H9 (cell line): ENCODE results near the gene GPC6. TPM values are rescaled to one million over a fixed set of nuclear protein-coding genes. Genes with fewer than 3 reads are reported as not detected.

ENCODE experiments used
- DNase-seq: peaks from one replicate; pipeline ENCODE4 v3.0.0-alpha.2; 2017
- H2AFZ ChIP-seq: one replicate; pipeline ENCODE4 v1.6.1; 2013; ENCODE audit warnings: mild to moderate bottlenecking, low read length, control low read depth, moderate library complexity
- H2AK5ac ChIP-seq: 2 replicates; pipeline ENCODE4 v1.6.1; 2013; ENCODE audit warnings: low read length, control low read depth, mixed read lengths; ENCODE audit not compliant: insufficient read length
- H2BK120ac ChIP-seq: one replicate; pipeline ENCODE4 v1.6.1; 2013; ENCODE audit warnings: low read depth, mild to moderate bottlenecking, low read length, control low read depth, inconsistent platforms; ENCODE audit not compliant: poor library complexity, severe bottlenecking
- H2BK12ac ChIP-seq: 2 replicates; pipeline ENCODE4 v1.6.1; 2013; ENCODE audit warnings: low read length, control low read depth, mixed read lengths, low read depth; ENCODE audit not compliant: insufficient read length
- H2BK15ac ChIP-seq: 2 replicates; pipeline ENCODE4 v1.6.1; 2013; ENCODE audit warnings: low read depth, low read length, control low read depth
- H2BK20ac ChIP-seq: one replicate; pipeline ENCODE4 v1.6.1; 2013; ENCODE audit warnings: low read depth, mild to moderate bottlenecking, low read length, control low read depth, inconsistent platforms; ENCODE audit not compliant: poor library complexity, severe bottlenecking
- H2BK5ac ChIP-seq: 2 replicates; pipeline ENCODE4 v1.6.1; 2013; ENCODE audit warnings: low read length, control low read depth, mixed read lengths; ENCODE audit not compliant: insufficient read length
- H3K14ac ChIP-seq: 2 replicates; pipeline ENCODE4 v1.6.1; 2013; ENCODE audit warnings: low read length, control low read depth; ENCODE audit not compliant: insufficient read depth
- H3K18ac ChIP-seq: 2 replicates; pipeline ENCODE4 v1.6.1; 2013; ENCODE audit warnings: low read depth, mild to moderate bottlenecking, mixed read lengths, low read length, control low read depth; ENCODE audit not compliant: insufficient read length
- H3K23ac ChIP-seq: 2 replicates; pipeline ENCODE4 v1.6.1; 2013; ENCODE audit warnings: low read length, control low read depth, mixed read lengths, low read depth; ENCODE audit not compliant: insufficient read length
- H3K23me2 ChIP-seq: 2 replicates; pipeline ENCODE4 v1.6.1; 2013; ENCODE audit warnings: low read depth, mild to moderate bottlenecking, mixed read lengths, low read length, control low read depth; ENCODE audit not compliant: insufficient read length, poor library complexity, severe bottlenecking
- H3K27ac ChIP-seq: 2 replicates; pipeline ENCODE4 v1.5.1; 2013; ENCODE audit warnings: low read length, control low read depth, mixed read lengths, low read depth; ENCODE audit not compliant: insufficient read length
- H3K27me3 ChIP-seq: 2 replicates; pipeline ENCODE4 v1.6.1; 2013; ENCODE audit warnings: low read length, control low read depth, inconsistent platforms; ENCODE audit not compliant: insufficient read depth
- H3K4ac ChIP-seq: 2 replicates; pipeline ENCODE4 v1.6.1; 2013; ENCODE audit warnings: low read depth, mild to moderate bottlenecking, control low read depth, inconsistent platforms, low read length, moderate library complexity
- H3K4me1 ChIP-seq: 2 replicates; pipeline ENCODE4 v1.6.1; 2013; ENCODE audit warnings: low read length, control low read depth, inconsistent platforms; ENCODE audit not compliant: insufficient read depth
- H3K4me2 ChIP-seq: 2 replicates; pipeline ENCODE4 v1.6.1; 2013; ENCODE audit warnings: low read length, control low read depth, mixed read lengths; ENCODE audit not compliant: insufficient read length, insufficient read depth
- H3K56ac ChIP-seq: 2 replicates; pipeline ENCODE4 v1.6.1; 2013; ENCODE audit warnings: low read depth, mild to moderate bottlenecking, mixed read lengths, low read length, control low read depth; ENCODE audit not compliant: insufficient read length
- H3K79me1 ChIP-seq: 2 replicates; pipeline ENCODE4 v1.6.1; 2013; ENCODE audit warnings: low read depth, mild to moderate bottlenecking, moderate library complexity, low read length, control low read depth, inconsistent platforms; ENCODE audit not compliant: insufficient read depth, poor library complexity, severe bottlenecking
- H3K79me2 ChIP-seq: 2 replicates; pipeline ENCODE4 v1.6.1; 2013; ENCODE audit warnings: low read length, control low read depth, inconsistent platforms; ENCODE audit not compliant: insufficient read depth
- H3K9ac ChIP-seq: 2 replicates; pipeline ENCODE4 v1.6.1; 2013; ENCODE audit warnings: low read length, control low read depth, mixed read lengths; ENCODE audit not compliant: insufficient read length; ENCODE audit errors: extremely low read depth
- H3K9me3 ChIP-seq: one replicate; pipeline ENCODE4 v1.6.1; 2013; ENCODE audit warnings: low read depth, low read length, inconsistent platforms; ENCODE audit not compliant: control insufficient read depth
- H3T11ph ChIP-seq: one replicate; pipeline ENCODE4 v1.6.1; 2013; ENCODE audit warnings: mild to moderate bottlenecking, low read length, control low read depth, inconsistent platforms
- H4K20me1 ChIP-seq: one replicate; pipeline ENCODE4 v1.6.1; 2013; ENCODE audit not compliant: control insufficient read depth, insufficient read length, insufficient read depth
- H4K5ac ChIP-seq: 2 replicates; pipeline ENCODE4 v1.6.1; 2013; ENCODE audit warnings: low read depth, mild to moderate bottlenecking, mixed read lengths, low read length, control low read depth; ENCODE audit not compliant: insufficient read length
- H4K8ac ChIP-seq: replicated peaks from 2 replicates; pipeline ENCODE4 v1.6.1; 2013; ENCODE audit warnings: low read length, control low read depth, mixed read lengths, low read depth; ENCODE audit not compliant: insufficient read length
- H4K91ac ChIP-seq: 2 replicates; pipeline ENCODE4 v1.6.1; 2013; ENCODE audit warnings: low read depth, mild to moderate bottlenecking, moderate library complexity, mixed read lengths, low read length, control low read depth; ENCODE audit not compliant: insufficient read length
- H3K27ac Mint-ChIP-seq, 3 experiments: 2 replicates in 2 of 3; 3 replicates in 1 of 3; pipeline ENCODE4 v1.8.0; 2020 to 2021; ENCODE audit warnings: mixed read lengths in 3 of 3, mild to moderate bottlenecking in 1 of 3, moderate library complexity in 1 of 3
- H3K27me3 Mint-ChIP-seq: 2 replicates; pipeline ENCODE4 v1.8.0; 2021; ENCODE audit warnings: low read depth, mild to moderate bottlenecking, moderate library complexity, mixed read lengths
- H3K36me3 Mint-ChIP-seq, 3 experiments: 2 replicates in 2 of 3; 3 replicates in 1 of 3; pipeline ENCODE4 v1.8.0; 2020 to 2021; ENCODE audit warnings: low read depth in 3 of 3, mixed read lengths in 3 of 3; ENCODE audit not compliant: insufficient read depth in 1 of 3
- H3K4me1 Mint-ChIP-seq, 2 experiments: 2 replicates each; pipeline ENCODE4 v1.8.0; 2020; ENCODE audit warnings: mixed read lengths in 2 of 2
- H3K4me3 Mint-ChIP-seq, 2 experiments: 2 replicates in 1 of 2; 3 replicates in 1 of 2; pipeline ENCODE4 v1.8.0; 2020 to 2021; ENCODE audit warnings: mild to moderate bottlenecking in 2 of 2, mixed read lengths in 2 of 2, moderate library complexity in 1 of 2
- H3K9me3 Mint-ChIP-seq, 2 experiments: 2 replicates in 1 of 2; 3 replicates in 1 of 2; pipeline ENCODE4 v1.8.0; 2020; ENCODE audit warnings: mild to moderate bottlenecking in 2 of 2, mixed read lengths in 2 of 2, moderate library complexity in 1 of 2
- CTCF ChIP-seq: fragments of 200-600 bp; sonication (generic); conservative IDR thresholded peaks from 3 replicates; pipeline ENCODE4 v1.8.0; 2021; ENCODE audit warnings: antibody characterized with exemption, mild to moderate bottlenecking
- WGBS: extraction: QIAGEN DNeasy Blood & Tissue Kit; methylation state at CpG from one replicate; pipeline ENCODE4 v1.1.7; 2013; ENCODE audit warnings: missing lambda C conversion rate, low lambda C conversion rate, mixed read lengths; ENCODE audit not compliant: insufficient read length; ENCODE audit errors: extremely low coverage; 5-methylcytosine and 5-hydroxymethylcytosine counted together
- total RNA-seq: library from RNA; stranded (reverse); gene quantifications from 2 replicates; pipeline ENCODE4 v1.2.1, GENCODE V29; 2021

Gene GPC6
- total RNA-seq, 1 experiment from 2014 or later = 15.6 TPM

- H4K20me1 ChIP-seq = no peaks in the 10 kb centered on the region
- no peak overlapping the region for H4K8ac ChIP-seq
- no peaks in the 10 kb centered on the region for H3K23me2 ChIP-seq
- H3K4me2 ChIP-seq = no peak overlapping the region
- H3K18ac ChIP-seq = no peak overlapping the region
- Mint-ChIP-seq H3K27me3 (no peaks in the 10 kb centered on the region), H3K4me1 (peaks cover 12% of the 10 kb centered on the region in 2 experiments), H3K4me3 (no peak overlapping the region), H3K27ac (no peak overlapping the region), H3K36me3 (no peaks in the 10 kb centered on the region), H3K9me3 (no peaks in the 10 kb centered on the region)
- TF ChIP-seq CTCF = no peak
- H3K14ac ChIP-seq = no peak overlapping the region
- H3K9ac ChIP-seq = no peak overlapping the region
- H2AK5ac ChIP-seq = no peak overlapping the region
- H2BK120ac ChIP-seq = no peak overlapping the region
- no peak overlapping the region for H3K56ac ChIP-seq
- no peak overlapping the region for H3K27ac ChIP-seq
- H2BK20ac ChIP-seq = no peak overlapping the region
- H3K79me1 ChIP-seq = no peaks in the 10 kb centered on the region
- H2AFZ ChIP-seq = no peak overlapping the region
- H3K9me3 ChIP-seq = no peaks in the 10 kb centered on the region
- no peak overlapping the region for H2BK5ac ChIP-seq
- H4K91ac ChIP-seq = no peak overlapping the region
- no peak overlapping the region for H4K5ac ChIP-seq
- H3K4me1 ChIP-seq = peaks cover 2% of the 10 kb centered on the region; the same call in 1 of the 2 replicates
- H3T11ph ChIP-seq = no peak overlapping the region
- H2BK15ac ChIP-seq = no peak overlapping the region
- no peak overlapping the region for H3K4ac ChIP-seq
- 0 out of 2 replicates have a peak, but pooled peaks cover 2% of the 10 kb centered on the region for H3K79me2 ChIP-seq
- H3K27me3 ChIP-seq = no peaks in the 10 kb centered on the region
- H3K23ac ChIP-seq = no peak overlapping the region
- WGBS = no CpG with 5 or more reads among the region's 3 CpGs
- DNase-seq = no peak
- H2BK12ac ChIP-seq = no peak overlapping the region
Observed at GRCh38 chr13:93843082-93843481, 616.5 kb downstream of the GPC6 start.
